NCI-H1694 treated with DMSO at 0.1 percent for 48 hours (cell line): Measurements from ENCODE around the gene RTKN2.
A peak's percentile ranks its signal among the peaks of the same experiment; 100 is the strongest.
"Not testable (repeated sequence)": the region's sequence is repeated elsewhere in the genome, so short reads cannot be mapped to it uniquely, and the experiment has no call there.

Source experiments
- DNase-seq: peaks from one replicate; lab custom pipeline; 2025; lab: John Stamatoyannopoulos, UW

Gene RTKN2

GRCh38 chr10:62259456-62259855 lies 9.2 kb downstream of the RTKN2 start:
- DNase-seq = no peak

- DNase-seq = no peak
Observed at GRCh38 chr10:62258926-62259325, 9.7 kb downstream of the RTKN2 start.

DNA sequence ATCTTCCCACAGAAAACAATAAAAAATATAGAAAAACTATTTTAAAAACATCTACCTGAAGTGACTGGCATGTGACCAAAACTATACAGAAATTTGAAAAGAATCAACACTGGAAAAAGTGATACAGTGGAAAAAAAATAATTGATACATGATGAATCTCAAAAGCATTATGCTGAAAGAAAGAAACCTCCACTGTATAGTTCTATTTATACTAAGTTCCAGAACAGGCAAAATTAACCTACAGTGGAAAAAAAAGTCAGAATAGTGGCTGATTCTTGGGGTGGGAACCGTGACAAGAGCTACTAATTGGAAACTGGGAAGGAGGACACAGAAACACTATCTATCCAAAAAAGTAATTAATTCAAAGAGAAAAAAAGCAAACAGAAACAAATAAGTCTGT lies 14.9 kb downstream of the RTKN2 start:
- no peak for DNase-seq

DNA sequence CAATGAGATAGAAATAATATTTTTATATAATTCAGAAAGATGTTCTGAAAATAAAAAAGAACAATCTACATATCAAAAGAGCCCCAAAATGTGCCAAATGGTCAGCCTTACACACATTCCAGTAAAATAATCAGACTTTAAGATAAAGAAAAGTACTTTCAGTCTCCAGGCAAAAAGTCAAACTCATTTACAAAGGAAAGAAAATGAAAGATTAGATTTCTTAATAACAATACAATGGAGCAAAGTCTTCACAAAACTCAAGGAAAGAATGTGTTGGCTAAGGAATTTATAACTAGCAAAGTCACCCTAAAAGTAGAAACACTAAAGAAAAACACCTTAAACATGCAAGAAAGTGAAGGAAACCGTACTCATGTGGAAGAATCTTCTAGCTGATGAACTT lies 16.6 kb downstream of the RTKN2 start:
- no peak for DNase-seq

GRCh38 chr10:62250594-62251198 lies 17.9 kb downstream of the RTKN2 start:
- DNase-seq = no peak

GRCh38 chr10:62249957-62250356 lies 18.7 kb downstream of the RTKN2 start:
- DNase-seq = no peak

GRCh38 chr10:62248465-62248864 lies 20.2 kb downstream of the RTKN2 start:
- no peak for DNase-seq

GRCh38 chr10:62244785-62245467 lies 23.7 kb downstream of the RTKN2 start:
- peak; percentile 40 for DNase-seq

DNA sequence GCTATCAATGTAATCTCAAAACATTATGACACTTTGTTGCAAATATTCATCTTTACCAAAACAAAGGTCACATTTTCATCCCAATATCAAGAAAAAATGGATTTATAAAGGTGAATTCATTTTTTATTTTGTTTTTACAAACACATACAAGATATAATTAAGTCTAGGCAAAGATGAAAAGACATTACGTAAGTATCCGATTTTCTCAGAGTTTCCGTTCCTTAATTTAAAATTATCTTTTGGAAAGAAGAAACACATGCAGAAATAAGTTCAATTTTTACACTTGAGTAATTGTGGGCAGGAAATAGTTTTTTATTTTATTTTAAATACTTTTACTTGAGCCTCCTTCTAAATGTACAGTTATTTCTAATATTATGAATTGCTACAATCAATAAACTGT lies 24.6 kb downstream of the RTKN2 start:
- DNase-seq = no peak

DNA sequence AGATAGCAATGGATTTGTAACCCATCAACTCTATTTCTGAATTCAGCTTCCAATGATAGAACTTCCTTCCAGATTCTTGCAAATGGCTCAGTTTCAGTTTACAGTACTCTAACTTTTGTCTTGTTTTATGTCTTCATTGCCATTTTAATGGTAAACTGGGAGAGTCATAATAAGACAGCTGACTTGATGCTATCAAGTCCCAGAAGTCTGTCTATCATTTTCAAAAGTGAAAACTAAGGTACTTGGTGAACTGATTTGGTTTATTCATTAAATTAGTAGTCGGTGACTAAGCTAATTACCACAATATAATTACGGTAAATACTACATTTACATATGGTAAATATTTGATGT lies 25.0 kb downstream of the RTKN2 start:
- no peak for DNase-seq

DNA sequence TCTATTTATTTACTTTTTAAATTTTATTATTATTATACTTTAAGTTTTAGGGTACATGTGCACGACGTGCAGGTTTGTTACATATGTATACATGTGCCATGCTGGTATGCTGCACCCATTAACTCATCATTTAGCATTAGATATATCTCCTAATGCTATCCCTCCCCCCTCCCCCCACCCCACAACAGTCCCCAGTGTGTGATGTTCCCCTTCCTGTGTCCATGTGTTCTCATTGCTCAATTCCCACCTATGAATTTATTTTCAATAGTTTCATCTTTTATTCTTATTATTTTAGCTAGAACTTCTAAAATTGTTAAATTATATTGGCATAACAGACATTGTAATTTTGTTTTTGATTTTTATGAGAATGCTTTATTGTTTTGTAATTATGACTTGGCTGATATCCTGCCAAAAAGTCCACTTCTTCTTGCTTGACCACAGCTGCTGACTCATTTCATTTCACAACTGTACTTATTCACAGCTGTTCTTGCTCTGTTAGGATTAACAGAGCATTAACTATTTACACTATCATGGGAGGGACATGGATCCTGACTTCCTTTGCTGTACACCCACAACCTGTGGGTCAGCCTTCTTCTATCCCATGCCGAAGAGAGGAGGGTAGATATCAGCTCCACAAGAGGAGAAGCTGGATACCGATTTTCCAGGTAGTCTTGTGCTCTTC lies 25.5 kb downstream of the RTKN2 start:
- not testable (repeated sequence) for DNase-seq

DNA sequence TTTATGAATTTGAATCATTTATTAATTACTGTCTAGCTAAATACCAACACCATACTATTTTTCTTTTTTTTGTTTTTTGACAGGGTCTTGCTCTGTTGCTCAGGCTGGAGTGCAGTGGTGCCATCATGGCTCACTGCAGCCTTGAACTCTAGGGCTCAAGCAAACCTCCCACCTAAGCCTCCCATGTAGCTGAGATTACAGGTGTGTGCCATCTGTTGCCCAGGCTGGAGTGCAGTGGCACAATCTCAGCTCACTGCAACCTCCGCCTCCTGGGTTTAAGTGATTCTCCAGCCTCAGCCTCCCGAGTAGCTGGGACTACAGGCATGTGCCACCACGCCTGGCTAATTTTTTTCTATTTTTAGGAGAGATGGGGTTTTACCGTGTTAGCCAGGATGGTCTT lies 27.1 kb downstream of the RTKN2 start:
- not testable (repeated sequence) for DNase-seq

GRCh38 chr10:62239994-62240393 lies 28.6 kb downstream of the RTKN2 start:
- no peak for DNase-seq

GRCh38 chr10:62238880-62239279 lies 29.8 kb downstream of the RTKN2 start:
- DNase-seq = no peak

GRCh38 chr10:62237966-62238365 lies 30.7 kb downstream of the RTKN2 start:
- DNase-seq = no peak

DNA sequence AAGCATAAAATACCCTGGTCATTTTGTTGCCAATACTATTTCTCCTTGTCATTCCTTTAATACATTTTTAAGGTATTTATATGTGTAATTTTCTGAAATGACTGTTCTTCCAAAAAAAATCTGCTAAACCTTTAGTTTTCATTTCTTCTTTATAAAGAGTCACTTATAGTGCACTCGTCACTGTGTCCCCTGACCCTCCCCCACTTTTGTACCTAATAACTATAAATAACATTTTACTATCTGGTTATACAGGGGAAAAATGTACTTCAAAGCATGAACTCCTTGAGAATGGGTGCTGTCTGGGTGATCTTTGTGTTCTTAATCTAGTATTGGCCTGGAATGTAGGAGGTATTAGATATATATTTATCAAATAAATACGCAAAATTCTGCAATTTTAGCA lies 31.1 kb downstream of the RTKN2 start:
- no peak for DNase-seq

DNA sequence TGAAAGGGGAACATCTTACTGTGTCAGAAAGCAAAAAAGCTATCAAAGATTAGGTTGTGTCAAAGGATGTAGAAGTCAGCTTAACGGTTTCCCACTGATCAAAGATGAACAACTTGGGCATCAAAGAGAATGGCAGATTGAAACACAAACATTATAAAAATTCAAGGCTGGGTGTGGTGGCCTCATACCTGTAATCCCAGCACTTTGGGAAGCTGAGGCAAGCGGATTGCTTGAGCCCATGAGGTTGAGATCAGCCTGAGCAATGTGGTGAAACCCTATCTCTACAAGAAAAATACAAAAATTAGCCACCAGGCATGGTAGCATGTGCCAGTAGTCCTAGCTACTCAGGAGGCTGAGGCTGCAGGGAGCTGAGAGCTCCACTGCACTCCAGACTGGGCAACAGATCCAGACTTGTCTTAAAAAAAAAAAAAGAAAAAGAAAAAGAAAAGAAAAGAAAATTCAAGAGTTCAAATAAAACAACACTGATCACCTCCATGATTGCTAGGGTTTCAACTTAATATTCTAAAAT lies 34.5 kb downstream of the RTKN2 start:
- no peak for DNase-seq

DNA sequence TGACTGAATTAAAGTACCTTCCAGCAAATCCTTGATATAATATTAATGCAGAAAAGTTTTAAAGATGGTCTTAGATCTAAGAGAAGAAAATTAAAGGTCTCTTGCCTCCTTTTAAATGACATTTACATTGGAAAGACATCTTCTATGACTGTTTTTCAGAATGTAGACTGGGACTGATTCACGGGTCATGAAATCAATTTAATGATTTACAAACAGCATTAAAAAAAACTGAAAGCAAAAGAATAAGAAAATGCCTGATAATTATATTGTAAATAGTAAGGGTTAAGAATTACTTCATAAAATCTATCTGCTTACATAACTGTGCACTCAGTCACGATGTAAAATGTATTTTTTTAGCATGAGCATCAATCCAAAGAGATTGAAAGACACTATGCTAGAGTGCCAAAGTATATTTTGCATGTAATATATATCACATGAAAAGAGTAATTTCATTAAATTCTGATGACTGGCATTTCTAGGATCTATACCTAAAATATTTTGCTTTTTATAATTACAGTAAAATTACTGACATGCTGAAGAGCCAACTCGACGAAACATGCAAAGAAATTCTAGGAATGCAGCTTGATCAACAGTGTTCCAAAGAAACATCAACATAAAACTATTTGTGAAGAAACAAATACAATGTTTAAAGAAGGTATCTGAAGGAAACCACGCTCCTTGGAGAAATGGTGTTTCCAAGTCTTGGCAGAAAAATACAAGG lies 35.1 kb downstream of the RTKN2 start:
- no peak for DNase-seq

GRCh38 chr10:62231805-62232204 lies 36.8 kb downstream of the RTKN2 start:
- no peak for DNase-seq

- no peak for DNase-seq
Observed at GRCh38 chr10:62231371-62231770, 37.3 kb downstream of the RTKN2 start.

GRCh38 chr10:62230344-62231121 lies 38.1 kb downstream of the RTKN2 start:
- no peak for DNase-seq

DNA sequence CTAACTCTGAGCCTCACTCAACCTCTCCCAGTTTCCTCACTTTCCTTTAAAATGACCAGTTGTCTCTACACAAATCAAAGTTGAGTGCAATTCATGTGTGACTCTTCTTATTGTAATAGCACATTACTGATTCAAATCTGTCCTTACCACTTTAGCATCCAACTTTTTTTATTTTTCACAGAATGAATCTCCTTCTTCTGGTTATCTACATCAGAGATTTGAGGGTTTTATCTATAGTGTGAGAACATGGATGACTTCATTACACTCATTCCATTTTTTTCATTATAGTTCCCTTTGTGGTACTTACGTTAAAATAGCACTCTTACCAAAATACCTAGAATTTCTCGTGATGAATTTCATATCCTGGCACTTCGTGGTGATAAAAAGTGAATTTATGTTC lies 43.3 kb downstream of the RTKN2 start:
- DNase-seq = no peak
